Glutamatergic neuron (in vitro differentiated cells): ENCODE results near the gene MRGPRD. TPM values are rescaled to one million over a fixed set of nuclear protein-coding genes. Genes with fewer than 3 reads are reported as not detected.
A peak's percentile ranks its signal among the peaks of the same experiment; 100 is the strongest.

ENCODE experiments used
- DNase-seq: peaks from one replicate; pipeline ENCODE4 v3.0.0; 2022
- H3K27ac Mint-ChIP-seq: one replicate; pipeline ENCODE4 v1.8.0; 2020; ENCODE audit warnings: mild to moderate bottlenecking, mixed read lengths, inconsistent platforms; ENCODE audit not compliant: unreplicated experiment
- H3K27me3 Mint-ChIP-seq: one replicate; pipeline ENCODE4 v1.8.0; 2020; ENCODE audit warnings: mild to moderate bottlenecking, moderate library complexity, mixed read lengths, inconsistent platforms; ENCODE audit not compliant: unreplicated experiment
- H3K36me3 Mint-ChIP-seq: one replicate; pipeline ENCODE4 v1.8.0; 2020; ENCODE audit warnings: mild to moderate bottlenecking, mixed read lengths, inconsistent platforms; ENCODE audit not compliant: unreplicated experiment
- H3K4me1 Mint-ChIP-seq: one replicate; pipeline ENCODE4 v1.8.0; 2020; ENCODE audit warnings: mild to moderate bottlenecking, low read depth, mixed read lengths, inconsistent platforms; ENCODE audit not compliant: unreplicated experiment
- H3K4me3 Mint-ChIP-seq: one replicate; pipeline ENCODE4 v1.8.0; 2020; ENCODE audit warnings: mild to moderate bottlenecking, mixed read lengths, inconsistent platforms; ENCODE audit not compliant: unreplicated experiment
- H3K9me3 Mint-ChIP-seq: one replicate; pipeline ENCODE4 v1.8.0; 2020; ENCODE audit warnings: mild to moderate bottlenecking, moderate library complexity, mixed read lengths, inconsistent platforms; ENCODE audit not compliant: unreplicated experiment
- total RNA-seq: library from RNA; stranded (reverse); fragmentation: NEBNext Ultra II Directional; extraction: Animal tissue kit (Norgen Biotek cat#: 25700); gene quantifications from one replicate; pipeline ENCODE4 v1.2.1, GENCODE V29; 2021; ENCODE audit not compliant: unreplicated experiment
- TF ChIP-seq, protein P1 (sequence below): fragments of 200-600 bp; sonication (generic); IDR thresholded peaks from one replicate; pipeline ENCODE4 v1.5.0; 2021; ENCODE audit not compliant: partially characterized antibody, unreplicated experiment

Gene MRGPRD
- total RNA-seq, 1 donor from 2014 or later = not detected

DNA sequence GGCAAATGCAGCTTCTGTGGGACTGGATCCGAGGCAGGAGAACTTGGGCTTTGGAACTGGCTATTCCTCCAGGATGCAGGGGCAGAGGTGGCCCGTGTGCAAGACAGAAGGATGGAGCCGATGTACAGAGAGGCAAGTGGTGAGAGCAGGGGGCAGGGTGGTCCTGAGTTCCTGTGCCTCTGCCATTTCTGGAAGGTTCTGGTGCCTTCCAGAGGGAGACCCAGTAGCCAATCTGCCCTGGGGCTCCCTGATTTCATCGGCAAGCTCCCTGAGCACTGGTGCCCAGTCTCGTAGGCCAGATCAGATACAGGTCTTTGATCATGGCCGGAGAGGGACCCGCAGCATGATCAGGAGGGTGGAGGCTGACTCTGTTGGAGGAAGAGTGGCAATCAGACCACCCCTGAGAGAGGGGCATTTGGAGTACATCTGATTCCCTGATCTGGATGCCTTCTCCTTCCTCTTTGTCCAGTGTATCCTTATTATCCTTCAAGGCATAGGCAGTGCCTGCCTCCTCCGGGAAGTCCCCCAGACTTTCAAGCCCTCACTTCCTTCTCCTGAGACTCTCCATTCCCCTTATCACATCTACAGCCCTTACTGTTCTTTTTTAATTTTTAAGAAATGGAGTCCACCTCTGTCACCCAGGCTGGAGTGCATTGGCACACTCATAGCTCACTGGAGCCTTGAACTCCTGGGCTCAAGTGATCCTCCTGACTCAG lies 9.7 kb downstream of the MRGPRD start:
- Mint-ChIP-seq H3K4me1 (peaks cover 4% of the 10 kb centered on the region), H3K4me3 (no peak overlapping the region), H3K36me3 (peaks cover 2% of the 10 kb centered on the region), H3K9me3 (peaks cover 4% of the 10 kb centered on the region), H3K27me3 (peaks cover 3% of the 10 kb centered on the region), H3K27ac (no peak overlapping the region)
- DNase-seq = peak; percentile 2
- TF ChIP-seq, protein P1, sequence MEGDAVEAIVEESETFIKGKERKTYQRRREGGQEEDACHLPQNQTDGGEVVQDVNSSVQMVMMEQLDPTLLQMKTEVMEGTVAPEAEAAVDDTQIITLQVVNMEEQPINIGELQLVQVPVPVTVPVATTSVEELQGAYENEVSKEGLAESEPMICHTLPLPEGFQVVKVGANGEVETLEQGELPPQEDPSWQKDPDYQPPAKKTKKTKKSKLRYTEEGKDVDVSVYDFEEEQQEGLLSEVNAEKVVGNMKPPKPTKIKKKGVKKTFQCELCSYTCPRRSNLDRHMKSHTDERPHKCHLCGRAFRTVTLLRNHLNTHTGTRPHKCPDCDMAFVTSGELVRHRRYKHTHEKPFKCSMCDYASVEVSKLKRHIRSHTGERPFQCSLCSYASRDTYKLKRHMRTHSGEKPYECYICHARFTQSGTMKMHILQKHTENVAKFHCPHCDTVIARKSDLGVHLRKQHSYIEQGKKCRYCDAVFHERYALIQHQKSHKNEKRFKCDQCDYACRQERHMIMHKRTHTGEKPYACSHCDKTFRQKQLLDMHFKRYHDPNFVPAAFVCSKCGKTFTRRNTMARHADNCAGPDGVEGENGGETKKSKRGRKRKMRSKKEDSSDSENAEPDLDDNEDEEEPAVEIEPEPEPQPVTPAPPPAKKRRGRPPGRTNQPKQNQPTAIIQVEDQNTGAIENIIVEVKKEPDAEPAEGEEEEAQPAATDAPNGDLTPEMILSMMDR = no peak

DNA sequence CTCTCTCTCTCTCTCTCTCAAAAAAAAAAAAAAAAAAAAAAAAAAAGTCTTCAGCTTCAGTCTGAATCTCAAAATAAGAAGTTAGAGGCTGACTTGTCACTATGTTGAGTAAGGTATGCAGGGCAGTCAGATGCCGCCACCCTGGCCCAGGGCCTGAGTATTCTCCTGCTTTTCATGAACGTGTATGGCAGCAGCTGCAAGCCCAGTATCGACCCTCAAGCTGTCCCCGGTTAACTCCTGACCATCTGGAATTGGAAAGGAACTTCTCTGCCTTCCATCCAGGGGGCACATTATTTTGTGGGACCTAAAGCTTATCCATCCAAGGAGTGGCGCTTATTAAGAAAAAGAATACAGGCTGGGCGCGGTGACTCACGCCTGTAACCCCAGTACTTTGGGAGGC lies 11.4 kb downstream of the MRGPRD start:
- H3K4me1 Mint-ChIP-seq = peaks cover 4% of the 10 kb centered on the region
- peaks cover 3% of the 10 kb centered on the region for H3K27me3 Mint-ChIP-seq
- H3K9me3 Mint-ChIP-seq = peaks cover 4% of the 10 kb centered on the region
- peak overlapping the region; percentile 48 for H3K27ac Mint-ChIP-seq
- H3K4me3 Mint-ChIP-seq = no peak overlapping the region
- TF ChIP-seq, protein P1 = no peak
- H3K36me3 Mint-ChIP-seq = peaks cover 11% of the 10 kb centered on the region
- DNase-seq = peak; percentile 10

DNA sequence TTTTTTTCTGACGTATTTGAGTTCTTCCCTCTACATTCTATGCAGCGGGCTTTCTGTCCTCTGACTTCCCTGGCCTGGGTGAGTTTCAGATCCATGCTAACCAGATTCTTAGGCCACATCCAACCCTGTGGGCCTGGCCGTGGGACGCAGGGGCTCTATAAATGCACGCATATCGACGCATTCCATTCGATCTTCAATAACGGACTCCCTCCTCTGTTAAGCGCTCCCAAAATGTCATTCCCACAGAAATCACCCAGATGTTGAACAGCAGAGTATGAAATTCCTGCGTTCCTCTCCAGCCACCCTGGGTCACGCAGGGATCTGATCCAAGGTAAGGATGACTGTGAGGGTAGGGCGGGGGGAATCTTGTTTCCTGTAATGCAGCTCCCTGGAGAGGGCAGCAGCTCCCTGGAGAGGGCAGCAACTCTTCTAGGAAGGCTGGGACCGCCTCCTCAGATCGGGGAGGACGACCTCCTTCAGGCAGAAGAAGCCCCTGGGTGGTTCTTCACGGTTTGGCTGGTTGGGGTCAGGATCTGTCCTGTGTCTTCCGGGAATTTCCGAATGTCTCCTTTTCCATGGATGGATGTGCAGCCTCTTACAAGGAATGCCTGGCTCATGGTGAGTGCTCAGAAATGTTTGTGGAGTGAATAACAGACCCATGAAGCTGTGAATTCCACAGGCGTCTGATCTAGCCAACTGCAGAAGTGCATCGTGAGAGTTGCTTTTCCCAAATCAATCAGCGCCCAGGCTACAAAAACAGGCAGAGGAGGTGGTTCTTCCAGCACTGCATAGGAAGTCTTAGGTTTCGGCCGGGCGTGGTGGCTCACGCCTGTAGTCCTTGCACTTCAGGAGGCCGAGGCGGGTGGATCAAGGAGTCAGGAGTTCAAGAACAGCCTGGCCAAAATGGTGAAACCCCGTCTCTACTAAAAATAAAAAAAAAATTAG lies 12.2 kb downstream of the MRGPRD start:
- TF ChIP-seq, protein P1 = no peak
- Mint-ChIP-seq H3K27me3 (peaks cover 3% of the 10 kb centered on the region), H3K9me3 (peaks cover 6% of the 10 kb centered on the region), H3K36me3 (peaks cover 12% of the 10 kb centered on the region), H3K4me3 (no peak overlapping the region), H3K27ac (no peak overlapping the region), H3K4me1 (peaks cover 4% of the 10 kb centered on the region)
- DNase-seq = peak; percentile 2

DNA sequence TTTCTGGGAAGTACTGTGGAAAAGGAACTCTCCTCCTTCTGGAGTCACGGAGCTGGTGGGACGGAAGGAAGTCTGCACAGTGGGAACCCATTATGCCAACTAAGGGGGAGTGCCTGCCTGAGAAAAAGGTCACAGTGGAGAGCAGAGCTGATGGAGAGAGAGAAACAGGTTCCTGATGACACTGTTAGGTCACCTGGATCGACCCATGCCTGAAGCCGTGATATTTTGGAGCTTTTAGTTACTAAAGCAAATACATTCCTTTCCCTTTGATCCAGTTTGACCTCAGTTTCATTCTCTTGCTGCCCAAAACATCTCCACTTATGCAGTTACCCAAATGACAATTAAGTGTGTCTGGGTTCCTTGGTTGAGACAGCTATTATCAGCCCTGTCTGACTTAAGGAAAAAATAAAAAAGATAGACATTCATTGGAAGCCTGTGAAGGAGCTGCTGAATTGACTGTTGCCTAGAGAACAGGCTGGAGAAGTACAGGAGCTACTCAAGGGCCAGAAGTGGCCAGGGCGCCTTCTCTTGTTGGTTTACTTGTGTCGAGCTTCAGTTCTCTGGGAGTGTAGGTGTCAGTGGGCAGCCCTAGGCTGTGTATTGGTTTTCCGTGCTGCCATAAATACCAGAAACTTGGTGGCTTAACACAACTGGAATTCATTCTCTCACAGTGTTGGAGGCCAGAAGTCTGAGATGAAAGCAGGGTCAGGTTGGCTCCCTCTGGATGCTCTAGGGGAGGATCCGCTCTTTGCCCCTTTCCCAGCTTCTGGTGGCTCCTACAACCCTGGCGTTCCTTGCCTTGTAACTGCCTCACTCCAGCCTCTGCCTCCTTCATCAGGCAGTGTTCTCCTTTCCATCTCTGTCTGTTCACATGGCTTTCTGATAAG lies 13.6 kb downstream of the MRGPRD start:
- Mint-ChIP-seq H3K27me3 (peaks cover 3% of the 10 kb centered on the region), H3K4me3 (no peak overlapping the region), H3K27ac (no peak overlapping the region), H3K9me3 (peaks cover 4% of the 10 kb centered on the region), H3K36me3 (peaks cover 12% of the 10 kb centered on the region), H3K4me1 (peaks cover 4% of the 10 kb centered on the region)
- TF ChIP-seq, protein P1 = no peak
- DNase-seq = no peak
